Inferior parietal cortex (tissue), 1 donor: ENCODE results near the gene TSSK2.

Experiments
- DNase-seq: peaks from one replicate; pipeline ENCODE4 v3.0.0-alpha.2; 2016; ENCODE audit errors: extremely low spot score

The TSSK2 gene

GRCh38 chr22:19169002-19169946 lies 38.2 kb downstream of the TSSK2 start:
- no peak for DNase-seq

- DNase-seq, result no peak
Observed at GRCh38 chr22:19169947-19170318, 38.8 kb downstream of the TSSK2 start.

DNA sequence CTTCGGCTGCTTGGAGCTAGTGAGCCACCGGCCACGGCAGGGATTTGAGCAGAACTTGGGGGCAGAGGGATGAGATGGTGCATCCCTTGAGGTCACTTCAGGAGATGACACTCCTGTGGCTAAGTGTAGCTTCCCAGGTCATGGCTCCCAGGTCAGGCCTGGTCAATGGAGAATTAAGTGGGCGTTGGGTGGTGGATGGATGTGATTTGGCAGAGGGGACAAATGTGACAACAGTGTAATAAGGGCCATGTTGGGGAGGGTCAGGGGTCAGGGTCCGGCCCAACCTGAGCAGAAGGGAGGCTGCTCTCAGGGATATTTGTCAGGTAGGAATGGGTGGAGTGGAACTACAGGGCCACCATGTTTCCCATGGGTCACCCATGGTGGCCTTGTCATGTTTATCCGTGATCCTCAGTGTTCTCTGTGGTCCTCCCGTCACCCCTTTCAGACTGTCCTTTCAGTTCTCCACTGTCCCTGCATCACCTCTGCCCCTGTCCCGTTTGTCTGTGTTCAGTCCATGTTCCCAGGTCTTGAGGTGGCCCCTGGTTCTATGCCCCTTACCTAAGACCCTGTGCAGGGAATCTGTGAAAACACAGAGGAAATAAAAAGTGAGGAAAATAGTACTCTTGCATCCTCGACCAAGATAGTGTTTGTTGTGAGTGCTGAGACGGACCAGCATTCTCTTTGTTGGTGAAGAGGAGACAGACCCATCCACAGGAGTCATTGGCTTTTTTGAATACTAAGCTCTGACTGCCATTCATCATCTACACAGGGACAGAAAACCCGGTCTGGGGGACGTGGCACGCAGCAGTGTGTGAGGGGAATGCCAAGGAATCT lies 41.3 kb downstream of the TSSK2 start:
- no peak for DNase-seq

DNA sequence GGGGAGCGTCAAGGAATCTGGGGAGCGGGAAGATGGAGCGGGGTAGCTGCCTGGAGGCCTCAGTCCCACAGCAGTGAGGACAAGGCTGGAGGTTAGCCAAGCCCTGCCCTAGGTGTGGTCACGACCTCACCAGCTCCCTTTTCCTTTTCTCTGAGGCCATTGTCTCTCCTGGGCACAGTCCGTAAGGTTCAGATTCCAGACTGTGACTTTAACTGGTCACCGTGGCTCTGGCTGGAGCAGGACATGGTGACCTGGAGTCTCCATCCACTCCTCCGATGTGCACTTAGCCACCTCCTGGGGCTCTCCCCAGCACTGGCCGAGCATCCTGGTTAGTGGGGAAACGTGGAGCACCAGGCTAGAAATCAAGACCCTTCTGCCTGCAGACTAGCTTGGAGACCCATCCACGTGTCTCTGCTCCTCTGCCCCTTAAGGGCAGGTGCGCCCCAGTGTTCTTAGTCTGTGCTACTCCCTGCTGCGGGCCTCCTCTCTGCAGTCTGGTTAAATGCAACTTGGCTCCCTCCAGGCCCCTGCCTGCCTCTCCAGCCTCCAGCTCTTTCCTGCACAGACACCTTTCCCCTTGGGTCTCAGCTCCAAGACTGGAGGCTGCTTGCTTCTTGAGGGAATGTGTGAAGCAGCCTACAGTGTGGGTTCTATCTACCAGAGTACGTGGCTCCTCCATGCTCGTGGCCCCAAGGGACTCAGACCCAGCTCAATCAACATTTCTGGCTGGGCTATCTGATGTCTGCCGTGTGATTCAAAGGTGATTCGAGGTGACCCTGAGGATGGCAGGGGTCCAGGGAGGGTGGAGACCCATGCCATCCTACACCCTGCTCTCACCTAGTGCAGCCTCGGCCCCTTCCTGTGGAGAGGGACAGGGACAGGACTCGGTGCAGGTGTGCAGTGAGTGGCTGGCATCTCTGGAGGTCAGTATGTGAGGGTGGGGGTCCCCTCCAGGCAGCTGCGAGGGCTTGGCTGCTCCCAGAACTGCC lies 42.2 kb downstream of the TSSK2 start:
- no peak for DNase-seq

- DNase-seq, result no peak
Observed at GRCh38 chr22:19174106-19175025, 43.3 kb downstream of the TSSK2 start.

DNA sequence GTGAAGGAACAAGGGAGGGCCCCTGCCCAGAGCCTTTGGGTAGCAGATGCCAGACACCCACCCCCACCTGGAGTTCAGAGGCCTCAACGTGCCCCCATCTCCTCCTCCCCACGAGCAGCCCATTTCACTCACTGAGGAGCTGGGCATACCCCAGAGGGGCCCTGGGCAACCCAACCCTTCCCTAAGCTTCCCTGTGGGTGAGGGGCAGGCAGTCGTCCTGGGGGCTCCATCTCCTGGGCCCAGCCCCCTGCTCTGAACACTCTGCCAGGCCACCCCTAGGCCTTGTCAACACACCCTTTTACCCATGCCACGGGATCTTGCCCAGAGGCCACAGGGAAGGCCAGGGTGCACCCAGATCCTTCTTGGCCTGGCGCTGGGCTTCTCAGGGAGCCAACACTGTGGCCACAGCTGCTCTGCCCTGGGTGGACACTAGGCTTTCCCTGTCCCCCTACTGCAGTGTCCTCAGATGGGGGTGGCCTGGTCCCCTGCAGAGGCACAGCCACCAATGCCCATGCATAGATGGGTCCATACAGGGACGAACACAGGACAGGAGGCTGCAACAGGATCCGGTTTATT lies 44.0 kb downstream of the TSSK2 start:
- DNase-seq, result no peak

DNA sequence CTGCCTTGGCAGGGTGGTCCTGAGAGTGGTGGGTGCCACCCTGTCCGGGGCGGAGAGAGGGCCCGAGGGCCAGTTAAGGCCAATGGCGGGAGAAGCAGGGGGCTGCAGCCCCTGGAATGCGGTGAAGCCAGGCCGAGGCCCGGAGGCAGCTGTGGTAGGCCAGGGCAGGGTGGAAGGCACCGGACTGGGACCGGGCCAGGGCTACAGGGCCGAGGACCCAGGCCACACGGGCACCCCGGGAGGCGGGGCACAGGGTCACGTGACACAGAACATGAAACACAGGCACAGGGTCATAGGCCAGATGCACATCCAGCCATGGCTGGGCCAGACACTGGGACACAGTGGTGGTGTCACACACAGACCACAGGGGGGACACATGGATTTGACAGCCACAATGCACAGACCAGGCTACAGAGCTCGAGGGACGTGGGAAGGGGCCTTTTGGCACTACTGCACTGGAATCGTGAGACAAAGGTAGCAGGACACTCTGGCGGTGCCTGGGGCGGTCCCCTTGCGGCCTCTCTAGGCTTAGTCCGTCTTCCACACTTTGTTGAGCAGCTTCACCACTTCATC lies 44.6 kb downstream of the TSSK2 start:
- DNase-seq, result no peak

DNA sequence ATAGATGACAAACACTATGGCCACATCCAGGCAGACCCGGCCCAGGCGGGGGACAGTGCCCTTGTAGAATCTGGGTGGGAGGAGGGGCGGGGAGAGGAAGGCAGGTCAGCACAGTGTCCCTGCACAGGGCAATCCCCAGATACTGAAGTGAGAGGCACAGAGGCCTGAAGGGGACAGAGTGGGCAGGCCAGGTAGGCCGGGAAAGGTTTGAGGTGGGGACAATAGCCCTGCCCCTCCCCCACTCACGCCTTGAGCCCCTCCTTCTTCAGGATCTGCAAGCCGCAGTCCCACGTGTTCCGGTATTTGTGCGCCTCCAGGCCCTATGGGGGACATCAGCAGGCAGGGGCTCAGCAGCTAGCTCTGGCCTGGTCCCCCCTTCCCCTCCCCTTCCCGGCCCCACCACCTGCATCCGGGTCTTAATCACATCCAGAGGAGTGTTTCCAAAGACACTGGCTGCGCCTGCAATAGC lies 45.1 kb downstream of the TSSK2 start:
- no peak for DNase-seq

DNA sequence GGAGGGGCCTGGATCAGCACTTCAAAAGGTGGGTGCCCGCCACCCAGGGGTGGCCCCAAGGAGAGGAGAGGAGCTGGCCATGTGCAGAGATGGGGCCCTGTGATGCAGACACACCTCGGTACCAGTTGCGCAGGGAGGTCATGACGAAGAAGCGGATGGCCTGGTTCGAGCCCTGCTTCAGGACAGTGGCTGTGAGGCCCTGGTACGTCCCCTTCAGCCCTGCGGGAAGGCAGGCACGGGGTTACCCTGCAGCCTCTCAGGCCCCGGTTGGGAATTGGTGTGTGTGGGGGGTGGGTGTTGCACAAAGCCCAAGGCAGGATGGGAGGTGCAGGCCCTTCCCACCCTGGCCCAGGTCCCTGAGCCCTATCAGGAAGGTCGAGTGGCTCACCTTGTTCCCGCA lies 45.6 kb downstream of the TSSK2 start:
- no peak for DNase-seq

GRCh38 chr22:19177164-19178064 lies 46.3 kb downstream of the TSSK2 start:
- DNase-seq, result no peak

DNA sequence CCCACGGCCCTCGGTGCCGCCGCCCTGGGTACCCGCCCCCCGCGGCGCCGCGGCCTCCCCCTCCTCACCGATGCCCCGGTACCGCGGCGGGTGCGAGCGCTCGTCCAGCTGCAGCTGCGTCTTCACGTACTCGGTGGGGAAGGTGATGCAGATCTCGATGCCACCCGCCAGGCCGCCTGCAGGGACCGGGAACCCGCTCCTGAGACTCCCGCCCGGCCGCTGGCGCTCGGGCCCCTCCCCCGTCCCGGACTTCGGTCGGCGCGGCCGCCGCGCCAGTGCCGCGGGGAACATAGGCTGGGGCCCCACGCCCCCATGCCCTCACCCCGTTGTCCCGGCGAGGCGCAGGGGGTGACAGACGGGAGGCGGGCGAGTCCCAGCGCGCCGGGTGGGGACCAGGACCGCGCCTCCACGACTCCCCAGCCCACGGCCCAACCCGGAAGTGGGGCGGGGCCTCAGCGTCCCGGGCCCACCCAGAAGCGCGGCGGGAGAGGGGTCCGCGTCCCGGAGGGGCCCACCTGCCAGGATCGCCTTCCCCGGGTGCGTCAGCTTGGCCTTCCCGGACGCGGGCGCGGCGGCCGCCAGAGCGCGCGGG lies 47.1 kb downstream of the TSSK2 start:
- no peak for DNase-seq

DNA sequence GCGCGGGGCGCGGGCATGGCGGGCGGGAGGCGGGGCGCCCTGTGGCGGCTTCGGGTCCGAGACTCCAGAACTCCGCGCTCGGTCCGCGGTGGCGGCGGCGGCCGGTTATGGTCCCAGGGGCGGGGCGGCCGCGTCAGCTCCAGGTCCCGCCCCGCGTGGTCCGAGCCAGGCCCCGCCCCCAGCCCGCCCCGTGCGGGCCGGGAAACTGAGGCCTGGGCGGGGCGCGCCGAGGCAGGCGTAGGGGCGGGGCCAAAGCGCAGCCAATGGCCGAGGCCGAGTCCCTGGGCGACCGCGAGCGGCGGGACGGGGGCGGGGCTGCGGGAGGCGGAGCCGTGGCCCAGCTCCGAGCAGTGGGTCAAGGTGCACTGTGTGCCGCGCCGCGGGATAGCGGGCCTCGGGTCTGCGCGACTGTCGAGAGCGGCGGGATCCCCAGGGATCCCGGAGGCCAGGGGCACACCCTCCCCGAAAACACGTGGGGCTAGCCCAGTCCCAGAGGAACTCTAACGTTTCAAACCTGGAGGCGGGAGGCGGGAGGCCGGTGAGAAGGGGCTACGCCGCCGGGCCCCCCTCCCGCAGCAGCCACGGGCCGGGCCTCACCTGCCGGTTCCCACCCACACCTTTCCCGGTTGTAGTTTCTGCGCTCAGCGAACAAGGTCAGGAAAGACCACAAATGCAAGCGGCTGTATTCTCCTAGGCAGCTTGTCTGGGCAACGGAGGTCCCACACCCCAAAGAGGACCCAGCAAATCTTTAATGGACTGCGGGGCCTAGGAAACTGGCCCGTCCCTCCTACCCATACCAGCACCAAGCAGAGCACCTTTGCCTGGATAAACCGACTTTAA lies 47.8 kb downstream of the TSSK2 start, which contains the start of gene SLC25A1:
Gene SLC25A1 (minus strand): TSS at position 80 of the 840 bp plus-strand sequence. CDS start 63 bp downstream, at position 17.
- peak; percentile 91 for DNase-seq

- DNase-seq, result peak; percentile 86
Observed at GRCh38 chr22:19179497-19180048, 48.5 kb downstream of the TSSK2 start.

DNA sequence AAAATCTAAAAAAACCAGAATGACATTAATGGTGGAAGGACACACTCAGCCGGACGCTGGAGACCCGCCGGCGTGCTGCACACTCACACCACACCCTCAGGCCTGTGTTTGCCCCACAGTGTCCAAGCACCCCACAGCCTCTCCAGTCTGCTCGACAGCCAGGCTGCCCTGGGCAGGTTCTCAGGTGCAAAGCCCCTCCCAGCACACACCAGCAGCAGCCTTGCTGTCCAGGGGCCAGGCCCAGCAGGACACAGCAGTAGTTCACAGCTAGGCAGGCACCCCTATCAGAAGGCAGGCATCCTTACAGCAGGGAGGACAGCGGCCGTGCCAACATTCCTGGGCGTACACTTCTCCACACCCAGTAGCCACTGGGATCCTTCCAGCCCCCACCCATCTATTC lies 49.1 kb downstream of the TSSK2 start:
- DNase-seq, result no peak

DNA sequence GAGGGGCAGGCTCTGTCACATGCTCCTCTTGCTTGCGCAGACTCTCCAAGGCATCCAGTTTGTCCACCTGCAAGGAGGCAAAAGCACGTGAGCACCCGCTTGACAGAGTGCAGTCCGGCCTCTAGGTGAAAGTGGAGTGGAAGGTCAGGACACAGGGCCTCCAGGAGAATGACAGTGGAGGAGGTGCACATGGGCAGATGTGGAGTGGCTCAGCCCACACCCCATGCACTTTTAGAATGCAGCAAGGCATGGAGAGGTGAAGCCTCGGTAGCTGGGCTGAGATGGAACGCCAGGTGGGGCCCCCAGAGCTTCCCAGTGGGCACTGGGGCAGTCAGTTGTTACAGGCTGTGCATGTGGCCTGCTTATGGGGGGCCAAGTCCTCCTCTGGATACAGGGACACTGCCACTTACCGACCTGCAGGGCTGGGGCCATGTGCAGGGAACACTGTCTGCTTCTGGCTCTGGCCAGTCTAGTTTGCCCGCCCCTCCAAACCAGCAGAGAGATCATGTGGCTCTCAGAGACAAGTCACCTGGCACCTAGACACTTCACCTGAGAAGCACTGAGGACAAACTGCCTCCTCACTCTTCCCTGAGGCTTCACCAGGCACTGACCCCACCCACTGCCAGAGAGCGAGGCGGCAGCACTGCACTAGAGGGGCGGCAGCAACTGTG lies 49.8 kb downstream of the TSSK2 start:
- no peak for DNase-seq

DNA sequence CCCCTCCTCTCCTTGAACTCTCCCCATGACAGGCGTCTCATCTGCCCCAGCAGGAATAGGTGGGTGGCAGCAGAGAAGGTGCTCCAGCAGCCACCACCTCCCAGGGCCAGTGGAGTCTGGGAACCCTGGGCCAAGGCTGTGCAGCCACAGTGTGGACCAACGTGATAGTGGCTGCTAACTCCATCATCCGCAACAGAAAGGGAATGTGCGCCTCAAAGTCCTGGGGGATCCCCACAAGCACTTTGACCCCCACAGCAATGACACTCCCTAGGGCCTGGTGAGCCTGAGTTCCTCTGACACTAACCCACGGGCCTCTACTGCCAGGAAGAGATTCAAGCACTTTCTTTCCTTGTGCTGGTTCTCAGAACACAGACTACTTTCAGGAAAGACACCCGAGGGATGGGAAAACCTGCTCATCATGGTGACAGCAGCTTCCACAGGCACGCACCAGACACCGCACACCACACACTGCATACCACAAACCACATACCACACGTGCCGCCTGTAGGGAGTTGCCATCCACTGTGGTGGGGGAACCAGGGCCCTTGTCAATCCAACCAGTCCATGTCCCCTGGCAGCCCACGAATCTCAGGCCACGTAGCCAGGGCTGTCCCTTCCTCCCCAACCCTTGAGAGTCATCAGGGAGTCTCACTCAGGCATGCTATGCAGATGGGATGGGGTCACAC lies 50.8 kb downstream of the TSSK2 start:
- no peak for DNase-seq
